GM12878 (cell line): Measurements from ENCODE around the gene MST1. TPM values are rescaled to one million over a fixed set of nuclear protein-coding genes. Genes with fewer than 3 reads are reported as not detected.

ENCODE experiments used
- ATAC-seq: fragments of 200-7000 bp; cut with Tn5 transposase; 3 replicates; pipeline ENCODE4 v1.9.1; 2020; ENCODE audit warnings: mild to moderate bottlenecking, moderate library complexity
- BruUV-seq: library from RNA; stranded (reverse); fragments of 400-500 nt; replicated peaks from 2 replicates; lab custom pipeline; 2021; lab: Mats Ljungman, UMichigan
- CTCF ChIA-PET: fragments of 300-600 bp; sonication (Branson Sonifier 250); formaldehyde crosslinking; extraction: SDS; loops from one replicate; lab custom pipeline; 2021; ENCODE audit warnings: inconsistent platforms; lab: Yijun Ruan, JAX
- POLR2A ChIA-PET: fragments of 350-600 bp; formaldehyde crosslinking; extraction: SDS; loops from one replicate; lab custom pipeline; 2021; ENCODE audit warnings: inconsistent platforms; lab: Charles Lee
- RAD21 ChIA-PET: fragments of 300-600 bp; sonication (Branson Sonifier 250); formaldehyde crosslinking; loops from one replicate; lab custom pipeline; 2023; ENCODE audit warnings: antibody characterized with exemption; ENCODE audit not compliant: unreplicated experiment; lab: Charles Lee
- SMC1A ChIA-PET: fragments of 300-600 bp; sonication (Branson Sonifier 250); formaldehyde crosslinking; loops from one replicate; lab custom pipeline; 2023; ENCODE audit not compliant: unreplicated experiment, uncharacterized antibody; lab: Charles Lee
- DNase-seq: peaks from one replicate; pipeline ENCODE4 v3.0.0-alpha.2; 2011; ENCODE audit warnings: low read depth, low spot score
- FAIRE-seq: peaks from 3 replicates; lab custom pipeline; 2011; peaks lifted over from hg19 to GRCh38; lab: Jason Lieb, UNC
- H2AFZ ChIP-seq: 2 replicates; pipeline ENCODE4 v1.6.0; 2011; ENCODE audit warnings: low read depth, low read length, control low read depth; ENCODE audit not compliant: control insufficient read depth
- H3K27ac ChIP-seq: 2 replicates; pipeline ENCODE4 v1.5.1; 2011; ENCODE audit warnings: control low read depth; ENCODE audit not compliant: control insufficient read depth, insufficient read depth
- H3K27me3 ChIP-seq, 2 experiments: replicated peaks in 1 of 2; 2 replicates each; pipeline versions ENCODE4 v1.6.0 to v1.6.1; 2011; ENCODE audit warnings: low read length in 1 of 2; ENCODE audit not compliant: control insufficient read depth in 2 of 2, insufficient read depth in 2 of 2
- H3K36me3 ChIP-seq, 2 experiments: 2 replicates each; pipeline ENCODE4 v1.5.1; 2011; ENCODE audit warnings: low read length in 1 of 2; ENCODE audit not compliant: control insufficient read depth in 2 of 2, insufficient read depth in 2 of 2
- H3K4me1 ChIP-seq: 2 replicates; pipeline ENCODE4 v1.6.1; 2011; ENCODE audit warnings: mild to moderate bottlenecking, low read length, moderate library complexity, mixed read lengths; ENCODE audit not compliant: control insufficient read depth, insufficient read depth
- H3K4me2 ChIP-seq: 2 replicates; pipeline ENCODE4 v1.6.0; 2011; ENCODE audit warnings: control low read depth; ENCODE audit not compliant: control insufficient read depth, insufficient read depth
- H3K4me3 ChIP-seq: fragments of 200-600 bp; sonication (generic); 2 replicates; pipeline ENCODE4 v1.5.1; 2016
- H3K79me2 ChIP-seq: 2 replicates; pipeline ENCODE4 v1.6.0; 2011; ENCODE audit warnings: low read length; ENCODE audit not compliant: control insufficient read depth, insufficient read depth
- H3K9ac ChIP-seq: 2 replicates; pipeline ENCODE4 v1.8.0; 2011; ENCODE audit warnings: low read length, control low read depth, mixed read lengths; ENCODE audit not compliant: control insufficient read depth, insufficient read depth
- H3K9me3 ChIP-seq: replicated peaks from 3 replicates; pipeline ENCODE4 v1.5.1; 2011; ENCODE audit warnings: mild to moderate bottlenecking, low read length; ENCODE audit not compliant: control insufficient read depth, insufficient read depth
- H4K20me1 ChIP-seq: 2 replicates; pipeline ENCODE4 v1.6.0; 2011; ENCODE audit not compliant: control insufficient read depth, insufficient read depth
- CBFB ChIP-seq: IDR thresholded peaks from 2 replicates; pipeline ENCODE4 v1.6.1; 2016; ENCODE audit warnings: antibody characterized with exemption, low read depth
- CBX5 ChIP-seq: sonication (generic); IDR thresholded peaks from 2 replicates; pipeline ENCODE4 v1.6.1; 2016; ENCODE audit warnings: low read depth, moderate library complexity, mild to moderate bottlenecking, inconsistent platforms
- CHD4 ChIP-seq: fragments of 200-600 bp; sonication (generic); IDR thresholded peaks from 2 replicates; pipeline ENCODE4 v1.6.1; 2016; ENCODE audit warnings: mild to moderate bottlenecking
- CUX1 ChIP-seq: IDR thresholded peaks from 2 replicates; pipeline ENCODE4 v1.6.1; 2012; ENCODE audit warnings: improper control_type of control experiment, low read depth, low read length; ENCODE audit not compliant: insufficient replicate concordance
- LARP7 ChIP-seq: fragments of 450-650 bp; IDR thresholded peaks from 2 replicates; pipeline ENCODE4 v1.6.1; 2017; ENCODE audit warnings: mild to moderate bottlenecking
- MEF2B ChIP-seq: fragments of 450-650 bp; IDR thresholded peaks from 2 replicates; pipeline ENCODE4 v1.6.1; 2018; ENCODE audit warnings: mild to moderate bottlenecking, moderate library complexity; ENCODE audit not compliant: partially characterized antibody, poor library complexity, severe bottlenecking
- NR2C2 ChIP-seq: IDR thresholded peaks from 2 replicates; pipeline ENCODE4 v1.6.1; 2011; ENCODE audit warnings: borderline replicate concordance, low read depth; ENCODE audit not compliant: control insufficient read depth, insufficient read length
- NR2F1 ChIP-seq: fragments of 450-650 bp; conservative IDR thresholded peaks from 2 replicates; pipeline ENCODE4 v1.6.1; 2017; ENCODE audit warnings: mild to moderate bottlenecking
- POLR2A ChIP-seq: IDR thresholded peaks from 2 replicates; pipeline ENCODE4 v1.6.1; 2011; ENCODE audit warnings: low read depth, mild to moderate bottlenecking, low read length
- TCF12 ChIP-seq: IDR thresholded peaks from 2 replicates; pipeline ENCODE4 v1.6.1; 2011; ENCODE audit warnings: low read depth, mild to moderate bottlenecking, low read length
- ZNF592 ChIP-seq: fragments of 450-650 bp; IDR thresholded peaks from 2 replicates; pipeline ENCODE4 v1.6.1; 2017; ENCODE audit warnings: mild to moderate bottlenecking, moderate library complexity
- WGBS: methylation state at CpG from one replicate; pipeline ENCODE4 v1.1.6; 2016; ENCODE audit warnings: low lambda C conversion rate; ENCODE audit not compliant: insufficient replicate concordance, insufficient coverage; ENCODE audit errors: missing lambda C conversion rate; 5-methylcytosine and 5-hydroxymethylcytosine counted together
- in situ Hi-C: fragments of 300-500 bp; cut with MboI; formaldehyde crosslinking; loops from 9 replicates; pipeline ENCODE4 v1.14.3; 2018; ENCODE audit warnings: mixed read lengths
- intact Hi-C: fragments of 100-400 bp; cut with micrococcal nuclease; formaldehyde crosslinking; loops from one replicate; pipeline ENCODE4 v1.14.2; 2022; ENCODE audit not compliant: unreplicated experiment
- polyA plus RNA-seq, 11 experiments: library from polyadenylated mRNA; depleted of rRNA in 4 of 11; unstranded in 6 of 11; stranded (reverse) in 5 of 11; fragments of >200 nt; fragmentation: Nextera tagmentation in 4 of 11; fragmentation: Illumina TruSeq in 1 of 11; extraction: Ambion mirVana in 4 of 11; extraction: Trizol in 1 of 11; gene quantifications; 1 replicate in 1 of 11; 2 replicates in 10 of 11; pipeline versions ENCODE4 v1.2.1 to v1.2.3, GENCODE V29; 2011 to 2016; ENCODE audit warnings: inconsistent platforms in 2 of 11, missing spikeins in 2 of 11, low read depth in 1 of 11
- total RNA-seq, 4 experiments: library from RNA; depleted of rRNA in 3 of 4; stranded (reverse); fragments of >200 nt in 3 of 4; fragmentation: Illumina TruSeq in 1 of 4; extraction: Trizol in 1 of 4; gene quantifications; 2 replicates each; pipeline versions ENCODE4 v1.2.1 to v1.2.3, GENCODE V29; 2013 to 2021
- TF ChIP-seq, protein P1 (sequence below): fragments of 450-650 bp; IDR thresholded peaks from 2 replicates; pipeline ENCODE4 v1.6.1; 2016; ENCODE audit warnings: mild to moderate bottlenecking

Gene MST1
- total and polyA plus RNA-seq, 10 of the 15 experiments (the other 5 are each of a cell fraction or from before 2014, with no cell fraction given): 1.2 to 25.5 (median 4.1) TPM

DNA sequence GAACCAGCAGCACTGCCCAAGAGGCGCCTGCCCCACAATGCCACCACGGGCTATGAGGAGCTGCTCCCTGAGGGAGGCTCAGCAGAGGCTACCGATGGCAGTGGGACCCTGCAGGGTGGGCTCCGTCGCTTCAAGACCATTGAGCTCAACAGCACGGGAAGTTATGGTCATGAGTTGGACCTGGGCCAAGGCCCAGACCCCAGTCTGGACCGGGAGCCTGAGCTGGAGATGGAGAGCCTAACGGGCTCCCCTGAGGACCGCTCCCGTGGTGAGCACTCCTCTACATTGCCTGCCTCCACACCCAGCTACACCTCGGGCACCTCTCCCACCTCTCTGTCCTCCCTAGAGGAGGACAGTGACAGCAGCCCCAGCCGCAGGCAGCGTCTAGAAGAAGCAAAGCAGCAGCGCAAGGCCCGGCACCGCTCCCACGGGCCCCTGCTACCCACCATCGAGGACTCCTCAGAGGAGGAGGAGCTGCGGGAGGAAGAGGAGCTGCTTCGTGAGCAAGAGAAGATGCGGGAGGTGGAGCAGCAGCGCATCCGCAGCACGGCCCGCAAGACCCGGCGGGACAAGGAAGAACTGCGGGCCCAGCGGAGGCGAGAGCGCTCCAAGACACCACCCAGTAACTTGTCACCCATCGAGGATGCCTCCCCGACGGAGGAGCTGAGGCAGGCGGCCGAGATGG lies 36.9 kb downstream of the MST1 start:
- in situ Hi-C loops: no loop called here
- WGBS: 53% methylated on average over 35 of the region's 36 CpGs
- ChIA-PET POLR2A (interaction anchor here (0.6 kb wide), 1 partner anchor 234 kb away, joined by 5 read pairs; no protein-coding TSS in a partner anchor), CTCF (interaction anchor here (0.6 kb wide), 1 partner anchor 51 kb away, joined by 4 read pairs; no protein-coding TSS in a partner anchor), RAD21 (interaction anchor here (0.8 kb wide), 1 partner anchor 200 kb away, joined by 4 read pairs; no protein-coding TSS in a partner anchor), SMC1A (no interaction called here)
- Histone ChIP-seq H3K4me1 (peaks cover 15% of the 10 kb centered on the region), H3K27ac (no peak overlapping the region), H3K27me3 (no peaks in the 10 kb centered on the region), H3K36me3 (no peaks in the 10 kb centered on the region), H3K4me3 (no peak overlapping the region), H3K79me2 (no peaks in the 10 kb centered on the region), H2AFZ (no peak overlapping the region), H3K9ac (no peak overlapping the region), H4K20me1 (no peaks in the 10 kb centered on the region), H3K4me2 (no peak overlapping the region), H3K9me3 (no peaks in the 10 kb centered on the region)
- FAIRE-seq (no peak), ATAC-seq (no peak), DNase-seq (no peak)
- no TSS peak for BruUV-seq
- TF ChIP-seq CUX1 (no peak), NR2C2 (no peak), CHD4 (no peak), CBFB (no peak), TCF12 (no peak), POLR2A (no peak), NR2F1 (no peak), MEF2B (no peak), ZNF592 (no peak), CBX5 (no peak), LARP7 (no peak)
- TF ChIP-seq, protein P1, sequence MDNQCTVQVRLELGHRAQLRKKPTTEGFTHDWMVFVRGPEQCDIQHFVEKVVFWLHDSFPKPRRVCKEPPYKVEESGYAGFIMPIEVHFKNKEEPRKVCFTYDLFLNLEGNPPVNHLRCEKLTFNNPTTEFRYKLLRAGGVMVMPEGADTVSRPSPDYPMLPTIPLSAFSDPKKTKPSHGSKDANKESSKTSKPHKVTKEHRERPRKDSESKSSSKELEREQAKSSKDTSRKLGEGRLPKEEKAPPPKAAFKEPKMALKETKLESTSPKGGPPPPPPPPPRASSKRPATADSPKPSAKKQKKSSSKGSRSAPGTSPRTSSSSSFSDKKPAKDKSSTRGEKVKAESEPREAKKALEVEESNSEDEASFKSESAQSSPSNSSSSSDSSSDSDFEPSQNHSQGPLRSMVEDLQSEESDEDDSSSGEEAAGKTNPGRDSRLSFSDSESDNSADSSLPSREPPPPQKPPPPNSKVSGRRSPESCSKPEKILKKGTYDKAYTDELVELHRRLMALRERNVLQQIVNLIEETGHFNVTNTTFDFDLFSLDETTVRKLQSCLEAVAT: no peak
- intact Hi-C loops: no loop called here
